CD4-positive, alpha-beta T cell treated with Interleukin-21 for 1 hour (primary cell): ENCODE results near the gene OR5W2.
"Not testable (repeated sequence)": the region's sequence is repeated elsewhere in the genome, so short reads cannot be mapped to it uniquely, and the experiment has no call there.

Experiments
- DNase-seq: peaks from one replicate; pipeline ENCODE4 v3.0.0-alpha.2; 2020

Gene OR5W2

DNA sequence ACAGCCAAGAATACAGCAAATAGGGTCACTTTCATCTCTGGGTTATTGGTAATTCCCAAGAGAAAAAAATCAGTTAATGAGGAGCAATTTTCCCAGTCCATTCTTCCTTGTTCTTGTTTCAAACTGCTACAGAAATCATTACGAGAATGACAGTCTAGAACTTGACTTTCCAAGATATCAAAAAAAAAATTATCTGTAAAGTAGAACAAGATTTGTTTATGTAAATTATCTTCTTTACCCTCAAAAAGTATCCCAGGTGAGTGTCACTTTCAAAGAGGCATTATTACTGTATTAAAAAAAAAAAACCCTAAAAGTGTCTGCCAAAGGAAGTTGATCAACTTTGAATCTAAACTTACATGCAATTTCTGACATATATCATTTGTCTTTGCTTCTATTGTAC is at the start of gene OR5W2:
Gene OR5W2, minus strand, starts transcription at position 101 of the 400 bp plus-strand sequence. Its CDS starts 0 bp downstream, at position 101.
- DNase-seq: no peak

DNA sequence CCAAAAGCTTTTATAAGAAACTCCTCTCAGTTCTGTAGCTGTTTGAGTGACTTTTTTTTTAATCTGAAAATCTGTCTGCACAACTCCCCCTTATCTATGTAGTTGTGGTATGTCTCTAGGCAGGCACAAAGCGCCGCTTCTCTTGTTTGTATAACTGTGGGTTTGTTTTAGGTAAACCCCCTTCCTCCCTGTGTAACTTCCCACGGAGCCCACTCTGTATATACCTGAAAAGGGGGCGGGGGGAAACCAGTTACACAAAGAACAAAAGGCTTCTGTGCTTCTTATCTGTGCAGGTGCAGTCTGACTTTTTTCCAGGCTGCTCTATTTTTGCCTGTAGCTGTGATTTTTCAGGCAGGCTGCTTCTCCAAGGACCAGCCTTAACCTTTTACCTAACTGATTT is 42.1 kb upstream of the OR5W2 start:
- no peak for DNase-seq

GRCh38 chr11:55949330-55949729 is 34.9 kb upstream of the OR5W2 start:
- no peak for DNase-seq

DNA sequence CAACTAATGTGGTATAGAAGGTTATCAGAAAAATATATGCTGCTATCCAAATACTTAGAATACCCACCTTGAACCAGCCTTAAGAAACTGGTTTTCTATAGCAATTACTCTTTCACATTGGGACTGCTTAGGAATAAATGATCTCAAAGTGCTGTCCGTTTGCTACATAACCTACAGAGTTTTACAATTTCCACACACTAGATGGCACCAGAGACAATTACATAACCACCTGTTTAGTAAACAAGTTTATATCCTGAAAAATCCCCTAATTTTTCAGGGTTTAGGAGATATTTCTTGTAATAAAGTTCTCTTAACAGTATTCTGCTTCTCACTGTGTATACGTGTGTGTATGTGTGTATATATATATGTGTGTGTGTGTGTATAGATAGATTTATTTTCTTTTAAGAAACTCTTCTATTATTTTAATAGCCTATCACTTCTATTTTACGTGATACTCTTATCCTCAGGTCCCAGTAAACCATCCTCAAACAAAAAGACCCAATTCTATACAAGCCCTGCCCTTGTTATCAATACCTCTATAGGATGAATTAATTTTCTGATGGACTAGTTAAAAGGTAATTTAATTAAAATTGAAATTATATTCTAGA is 28.5 kb upstream of the OR5W2 start:
- no peak for DNase-seq

GRCh38 chr11:55936300-55936699 is 21.9 kb upstream of the OR5W2 start, which contains the start of gene OR5I1:
TSS of gene OR5I1 (minus strand) at chr11:55936400. CDS start at chr11:55936400, 0 bp downstream.
- DNase-seq: no peak

GRCh38 chr11:55920537-55920936 is 6.2 kb upstream of the OR5W2 start:
- DNase-seq: no peak

GRCh38 chr11:55902308-55902707 is 12.1 kb downstream of the OR5W2 start:
- no peak for DNase-seq

DNA sequence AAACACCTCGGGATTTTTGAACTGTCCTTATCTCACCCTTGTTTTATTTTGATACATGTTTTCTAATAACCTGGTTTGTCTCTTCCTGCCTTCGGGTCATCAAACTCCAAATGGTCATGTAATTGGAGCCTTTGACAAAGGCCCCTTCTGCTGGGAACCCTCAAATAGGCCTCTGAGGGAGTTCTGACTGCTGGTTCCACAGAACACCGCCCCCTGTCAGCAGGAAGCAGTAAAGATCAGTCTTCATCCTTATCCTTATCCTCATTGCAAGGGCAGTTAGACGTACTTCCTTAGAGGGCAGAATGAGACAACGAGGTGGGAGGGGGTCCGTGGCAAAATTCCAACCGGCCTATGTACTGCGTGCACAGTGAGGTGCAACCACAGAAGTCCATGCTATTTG is 19.2 kb downstream of the OR5W2 start:
- no peak for DNase-seq

GRCh38 chr11:55885481-55885880 is 28.9 kb downstream of the OR5W2 start:
- not testable (repeated sequence) for DNase-seq

DNA sequence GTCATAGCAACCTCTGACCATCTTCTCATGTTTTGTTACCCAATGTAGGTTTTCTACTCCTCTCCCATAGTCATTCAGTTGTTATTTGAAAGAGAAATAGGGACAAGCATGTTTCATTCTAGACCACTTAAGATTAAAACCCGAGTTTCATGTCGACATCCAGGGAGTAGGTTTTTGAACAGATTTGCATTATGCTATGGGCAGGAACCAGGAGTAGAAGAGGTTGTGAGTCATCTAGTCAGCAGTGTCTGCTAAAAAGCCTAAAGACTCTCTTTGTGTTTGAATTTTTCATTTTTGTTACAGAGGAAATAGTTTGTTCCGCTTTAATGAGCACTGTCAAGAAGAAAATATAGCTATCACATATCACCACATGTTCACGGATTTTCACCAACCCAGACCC is 29.4 kb downstream of the OR5W2 start:
- not testable (repeated sequence) for DNase-seq

GRCh38 chr11:55882997-55883396 is 31.4 kb downstream of the OR5W2 start, which contains the start of gene TRIM51:
TSS of gene TRIM51 (plus strand) at chr11:55883297. CDS start at chr11:55885429, 2,132 bp downstream.
- DNase-seq: not testable (repeated sequence)

GRCh38 chr11:55873146-55873545 is 41.2 kb downstream of the OR5W2 start:
- DNase-seq: not testable (repeated sequence)

DNA sequence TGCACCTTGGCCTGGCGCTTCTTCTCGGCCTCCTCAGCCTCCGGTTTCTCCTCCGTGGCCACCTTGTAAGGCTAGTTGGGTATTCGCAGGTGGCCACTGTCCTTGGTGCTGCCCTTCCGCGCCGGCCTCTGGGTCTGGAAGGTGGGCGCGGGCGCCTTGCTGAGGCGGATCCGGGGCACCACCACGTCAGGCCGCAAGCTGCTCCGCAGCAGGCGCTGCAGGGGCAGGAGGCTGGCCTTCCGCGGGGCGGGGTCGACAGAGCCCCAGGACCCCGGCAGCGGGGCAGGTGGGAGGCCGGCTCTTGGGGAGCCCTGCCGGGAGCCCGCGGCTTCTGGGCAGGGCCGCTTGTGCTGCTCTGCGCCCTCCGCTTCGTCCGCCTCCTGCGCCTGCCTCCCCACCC is 41.7 kb downstream of the OR5W2 start:
- DNase-seq: not testable (repeated sequence)

GRCh38 chr11:55867354-55867753 is 47.0 kb downstream of the OR5W2 start:
- not testable (repeated sequence) for DNase-seq
